GM18873 (cell line): Measurements from ENCODE around the gene NDUFS7.

Experiments used
- ATAC-seq: cut with Tn5 transposase; IDR thresholded peaks from one replicate; pipeline ENCODE4 v1.9.1; 2021; ENCODE audit warnings: mild to moderate bottlenecking, moderate library complexity, moderate number of reproducible peaks; ENCODE audit not compliant: unreplicated experiment, low FRiP score

NDUFS7 gene

GRCh38 chr19:1384478-1385110, 887 bp downstream of the NDUFS7 start:
- no peak for ATAC-seq

DNA sequence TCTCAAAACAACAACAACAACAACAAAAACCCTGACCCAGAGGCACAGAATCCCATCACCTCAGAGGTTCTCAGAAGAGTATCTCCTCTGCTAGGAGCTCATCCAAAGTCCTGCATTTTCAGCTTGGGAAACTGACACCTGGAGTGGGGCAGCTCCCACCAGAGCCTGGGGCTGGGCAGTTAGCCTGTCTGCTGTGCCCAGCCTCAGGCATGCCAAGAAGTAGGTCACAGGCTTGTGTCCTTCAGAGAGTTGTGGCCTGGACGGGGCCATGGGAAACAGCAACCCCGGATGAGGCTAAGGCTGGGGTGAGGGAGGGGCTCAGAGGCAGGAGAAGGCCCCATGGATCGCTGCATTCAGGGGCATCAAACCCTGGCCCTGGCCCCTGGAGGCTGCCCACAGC, 2.1 kb downstream of the NDUFS7 start:
- ATAC-seq: no peak

DNA sequence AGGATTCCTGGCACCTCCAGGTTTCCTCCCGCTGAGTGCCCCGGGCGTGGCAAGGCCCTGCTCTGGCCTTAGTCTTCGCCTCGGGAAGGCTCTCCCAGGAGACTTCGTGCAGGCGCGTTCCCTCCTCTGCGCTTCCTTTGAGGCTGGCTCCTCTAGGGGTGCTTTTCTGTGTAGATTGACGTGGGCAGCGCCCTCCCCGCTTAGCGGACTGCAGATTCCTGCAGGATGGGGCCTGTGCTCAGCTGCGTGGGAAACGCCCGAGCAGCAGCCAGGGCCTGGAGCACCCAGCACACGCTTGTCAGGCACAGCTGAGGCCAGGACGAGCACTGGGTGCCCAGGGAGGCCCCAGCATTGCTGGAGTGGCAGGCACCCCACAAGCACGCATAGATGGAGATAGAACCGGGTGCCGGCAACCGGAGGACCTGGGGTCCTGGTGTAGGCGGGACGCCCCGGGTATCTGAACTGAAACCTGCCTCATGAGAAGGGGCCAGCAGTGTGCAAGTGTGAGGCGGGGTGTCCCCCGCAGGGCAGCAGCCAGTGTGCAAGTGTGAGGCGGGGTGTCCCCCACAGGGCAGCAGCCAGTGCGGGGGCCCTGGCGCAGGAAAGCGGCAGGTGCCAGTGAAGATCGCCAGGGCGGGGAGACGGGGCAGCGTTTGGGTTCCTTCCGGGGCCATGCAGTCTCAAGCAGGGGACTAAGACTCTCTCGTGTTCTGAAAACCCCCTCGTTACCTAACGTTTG, 3.4 kb downstream of the NDUFS7 start:
- ATAC-seq: no peak

DNA sequence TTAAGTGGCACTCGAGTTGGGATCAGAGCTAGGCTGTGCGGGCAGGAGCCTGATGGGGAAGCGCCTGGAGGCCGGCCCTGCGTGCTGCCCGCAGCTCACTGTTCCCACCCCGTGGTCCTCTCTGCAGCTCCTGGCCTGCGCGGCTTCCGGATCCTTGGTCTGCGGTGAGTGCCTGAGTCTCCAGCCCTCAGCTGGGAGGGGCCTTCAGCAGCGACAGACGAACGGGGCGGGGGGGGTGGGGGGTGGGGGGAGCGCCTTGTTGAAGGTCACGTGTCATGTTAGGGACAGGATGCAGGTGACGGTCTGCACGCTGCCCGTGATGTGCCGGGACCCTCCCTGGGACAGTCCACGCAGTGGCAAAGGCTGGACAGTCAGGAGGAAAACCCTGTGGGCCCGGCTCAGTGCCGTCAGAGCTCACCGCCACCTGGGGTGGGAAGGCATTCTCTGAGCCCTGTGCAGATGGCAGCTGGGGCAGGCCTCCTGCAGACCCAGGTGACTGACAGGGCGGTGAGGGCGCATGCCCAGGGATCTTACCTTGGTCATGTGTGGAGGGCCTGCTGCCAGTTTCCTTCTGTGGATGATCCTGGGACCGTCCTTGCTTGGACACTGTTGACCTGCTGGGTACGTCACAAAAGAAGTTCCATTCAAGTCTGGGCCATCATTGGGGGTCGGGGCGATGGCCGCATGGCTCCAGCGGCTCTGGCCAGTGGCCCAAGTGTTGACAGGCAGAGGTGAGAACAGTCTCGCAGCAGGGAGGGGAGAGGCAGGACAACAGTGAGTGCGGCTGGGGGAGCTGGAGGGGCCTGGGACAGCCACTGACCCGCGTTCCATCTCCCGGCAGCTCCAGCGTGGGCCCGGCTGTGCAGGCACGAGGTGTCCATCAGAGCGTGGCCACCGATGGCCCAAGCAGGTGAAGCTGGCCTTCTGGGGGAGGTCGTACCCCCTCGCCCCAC, 4.3 kb downstream of the NDUFS7 start:
- no peak for ATAC-seq

DNA sequence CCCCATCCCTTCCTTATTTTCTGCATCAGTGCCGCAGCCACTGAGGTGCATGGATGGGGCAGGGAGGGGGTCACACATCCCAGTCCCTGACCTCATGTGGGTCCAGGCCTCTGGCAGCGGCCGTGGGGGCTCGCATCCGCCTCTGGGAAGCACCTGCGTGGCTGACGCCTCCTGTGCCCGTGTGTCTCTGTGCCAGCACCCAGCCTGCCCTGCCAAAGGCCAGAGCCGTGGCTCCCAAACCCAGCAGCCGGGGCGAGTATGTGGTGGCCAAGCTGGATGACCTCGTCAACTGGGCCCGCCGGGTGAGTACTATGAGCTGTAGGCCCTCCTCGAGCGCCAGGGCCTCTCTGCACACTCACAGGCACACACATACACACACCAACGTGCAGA, 4.9 kb downstream of the NDUFS7 start:
- ATAC-seq: no peak

GRCh38 chr19:1389033-1389940, 5.6 kb downstream of the NDUFS7 start:
- no peak for ATAC-seq

- no peak for ATAC-seq
Measured at GRCh38 chr19:1390890-1391423, 7.2 kb downstream of the NDUFS7 start.

GRCh38 chr19:1392407-1392806, 8.7 kb downstream of the NDUFS7 start:
- ATAC-seq: no peak

GRCh38 chr19:1392939-1393530, 9.3 kb downstream of the NDUFS7 start:
- ATAC-seq: no peak

DNA sequence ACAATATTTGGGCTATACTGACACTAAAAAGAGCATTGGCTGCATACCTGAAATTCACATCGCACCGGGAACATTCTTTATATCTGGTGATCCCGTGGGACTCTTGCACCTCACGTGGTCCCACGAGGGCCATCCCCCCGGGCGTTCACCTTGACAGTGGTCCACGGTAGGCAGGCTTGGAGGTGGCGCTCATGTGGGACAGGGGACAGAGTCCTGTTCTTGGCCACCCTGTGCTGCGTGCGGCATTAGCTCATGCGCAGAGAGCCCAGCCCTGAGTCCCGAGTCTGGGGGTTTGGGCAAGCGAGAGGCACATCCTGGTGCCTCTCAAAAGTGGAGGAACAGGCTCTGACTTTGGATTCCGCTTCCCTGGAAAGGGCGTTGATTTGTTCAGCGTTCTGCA, 10.1 kb downstream of the NDUFS7 start:
- ATAC-seq: no peak

DNA sequence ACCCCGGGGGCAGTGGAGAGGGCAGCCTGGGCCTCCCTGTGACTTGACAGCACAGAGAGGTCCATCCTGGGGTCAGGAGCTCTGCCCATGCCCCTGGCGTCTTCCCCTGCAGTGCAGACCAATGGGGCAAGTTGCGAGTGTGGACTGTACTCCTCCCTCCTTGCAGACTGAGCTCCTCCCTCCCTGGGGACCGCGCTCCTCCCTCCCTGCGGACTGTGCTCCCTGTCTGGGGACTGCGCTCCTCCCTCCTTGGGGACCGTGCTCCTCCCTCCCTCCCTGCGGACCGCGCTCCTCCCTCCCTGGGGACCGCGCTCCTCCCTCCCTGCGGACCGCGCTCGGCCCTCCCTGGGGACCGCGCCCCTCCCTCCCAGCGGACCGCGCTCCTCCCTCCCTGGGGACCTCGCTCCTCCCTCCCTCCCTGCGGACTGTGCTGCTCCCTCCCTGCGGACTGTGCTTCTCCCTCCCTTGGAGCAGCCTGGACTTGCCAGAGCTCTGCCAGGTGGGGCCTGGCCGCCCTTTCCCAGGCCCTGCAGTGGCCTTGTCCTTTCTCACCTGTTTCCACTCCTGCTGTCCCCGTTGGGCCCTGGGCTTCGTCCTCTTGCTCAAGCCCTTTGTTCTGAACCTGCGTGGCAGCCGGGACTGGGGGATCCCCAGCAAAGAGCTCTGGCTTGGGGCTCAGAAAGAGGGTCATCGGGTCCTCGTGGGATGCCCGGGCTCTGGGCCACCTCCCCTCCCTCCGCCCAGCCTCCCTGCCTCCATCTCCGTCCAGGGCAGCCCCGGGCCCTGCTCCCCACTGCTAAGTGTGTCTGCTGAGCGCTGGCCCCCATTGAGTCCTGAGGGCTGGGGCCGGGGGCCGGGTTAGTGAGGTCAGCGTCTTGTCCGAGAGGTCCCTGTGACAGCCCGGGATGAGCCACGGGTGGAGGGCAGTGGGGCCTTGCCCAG, 10.8 kb downstream of the NDUFS7 start:
- no peak for ATAC-seq

DNA sequence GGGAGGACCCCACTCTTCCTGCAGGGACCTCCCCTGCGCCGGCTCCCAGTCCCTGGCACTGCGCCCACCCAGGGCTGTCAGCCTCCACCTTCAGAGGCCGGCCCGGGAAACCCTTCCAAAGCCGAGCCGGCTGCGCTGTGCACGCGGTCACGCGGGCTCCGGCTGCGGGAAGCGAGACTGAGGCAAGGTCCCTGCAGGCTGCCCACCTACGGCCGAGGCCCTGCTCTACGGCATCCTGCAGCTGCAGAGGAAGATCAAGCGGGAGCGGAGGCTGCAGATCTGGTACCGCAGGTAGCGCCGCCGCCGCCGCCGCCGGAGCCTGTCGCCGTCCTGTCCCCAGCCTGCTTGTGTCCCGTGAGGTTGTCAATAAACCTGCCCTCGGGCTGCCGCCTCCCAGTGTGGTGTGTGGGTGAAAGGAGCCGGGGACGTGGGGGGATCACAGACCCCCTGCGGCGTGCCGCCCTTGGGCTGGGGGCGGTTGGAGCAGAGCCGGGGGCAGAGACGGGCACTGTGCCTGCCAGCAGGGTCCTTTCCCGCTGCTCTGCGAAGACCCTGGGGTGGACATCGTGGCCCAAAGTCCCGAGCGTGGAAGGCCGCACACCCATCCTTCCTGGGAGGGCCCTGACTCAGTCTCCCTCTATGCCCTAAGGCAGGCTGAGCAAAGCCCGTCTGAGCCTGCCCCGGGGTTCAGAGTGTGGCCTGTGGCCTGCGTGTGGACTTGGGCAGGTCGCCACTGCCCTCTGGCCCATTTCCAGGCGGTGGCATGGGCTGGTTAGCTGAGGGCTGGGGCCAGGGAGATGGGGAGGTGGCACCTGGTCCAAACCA, 11.7 kb downstream of the NDUFS7 start:
- ATAC-seq: no peak

DNA sequence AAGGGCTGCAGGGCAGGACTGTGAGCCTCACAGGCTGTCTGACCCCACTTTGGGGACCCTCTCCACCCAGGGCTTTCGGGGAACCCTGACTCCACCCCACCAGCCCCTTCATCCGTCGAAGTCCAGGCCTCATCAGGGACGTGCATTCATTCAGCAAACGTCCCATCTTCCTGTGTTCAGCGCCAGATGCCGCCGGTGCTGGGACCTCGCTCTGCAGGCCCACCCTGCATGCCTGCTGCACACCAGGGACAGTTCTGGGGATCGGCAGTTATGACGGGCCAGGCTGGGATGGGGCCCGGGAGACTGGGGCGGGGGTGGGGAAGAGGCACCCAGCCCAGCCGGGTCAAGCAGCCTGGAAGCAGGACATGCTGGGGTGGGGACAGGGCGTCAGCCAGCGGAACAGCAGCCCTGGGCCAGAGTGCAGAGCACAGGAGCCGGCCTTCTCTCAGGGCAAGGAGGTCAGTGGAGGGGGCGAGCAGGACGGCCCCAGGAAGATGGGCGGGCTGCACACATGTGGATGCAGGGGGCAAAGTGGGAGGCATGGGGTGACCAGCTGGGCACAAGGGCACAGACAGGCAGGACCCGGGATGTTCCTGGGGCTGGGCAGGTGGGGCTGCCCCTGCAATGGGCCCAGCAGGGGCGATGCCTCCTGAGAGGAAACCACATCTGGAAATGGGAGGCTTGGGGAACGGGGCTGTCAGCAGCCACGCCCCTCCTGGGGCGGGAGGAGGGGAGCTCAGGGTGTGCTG, 12.5 kb downstream of the NDUFS7 start:
- no peak for ATAC-seq

- no peak for ATAC-seq
Measured at GRCh38 chr19:1396768-1397679, 13.3 kb downstream of the NDUFS7 start.

- ATAC-seq: no peak
Measured at GRCh38 chr19:1397838-1398237, 14.1 kb downstream of the NDUFS7 start.

DNA sequence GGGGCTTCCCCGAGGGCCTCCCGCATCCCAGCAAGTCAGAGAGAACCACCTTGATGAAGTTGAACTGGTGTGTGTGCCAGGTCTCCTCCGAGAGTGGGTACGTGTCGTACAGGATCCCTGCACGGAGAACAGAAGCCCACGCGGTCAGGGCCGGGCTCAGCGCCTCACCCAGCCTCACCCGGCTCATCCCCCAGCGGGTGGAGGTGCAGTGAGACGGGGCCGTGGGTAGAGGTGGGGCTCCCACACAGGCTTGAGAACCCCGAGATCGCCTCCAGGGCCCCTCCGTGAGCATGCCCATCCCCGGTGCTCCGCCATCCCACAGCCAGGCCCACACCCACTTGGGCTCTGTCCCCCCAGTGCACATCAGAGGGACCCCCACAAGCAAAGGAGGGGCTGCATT, 15.4 kb downstream of the NDUFS7 start:
- ATAC-seq: no peak
